Measurements from ENCODE around the gene EPX.

EPX gene

GRCh38 chr17:58165981-58166380 lies 26.5 kb upstream of the EPX start:
- Histone ChIP-seq H3K4me1 (ENCODE audit: control insufficient read depth, insufficient read depth, low read length, unreplicated experiment) (no peaks in the 10 kb centered on the region), H3K36me3 (ENCODE audit: insufficient read depth, low read length) (no peaks in the 10 kb centered on the region), H2AFZ (ENCODE audit: low read length, unreplicated experiment) (no peak overlapping the region), H3K4me3 (ENCODE audit: low read depth, low read length) (no peak overlapping the region), H3K27ac (ENCODE audit: low read depth, low read length) (no peak overlapping the region), H3K27me3 (ENCODE audit: insufficient read depth, low read length) (peaks cover 98% of the 10 kb centered on the region), H3K79me2 (ENCODE audit: control insufficient read depth, insufficient read depth, low read length, unreplicated experiment) (no peaks in the 10 kb centered on the region)

- Histone ChIP-seq H2AFZ (ENCODE audit: low read length, unreplicated experiment) (no peak within 1 kb of the TSS), H3K27me3 (ENCODE audit: insufficient read depth, low read length) (peaks cover 97% of the 10 kb centered on the region), H3K36me3 (ENCODE audit: insufficient read depth, low read length) (no peaks in the 10 kb centered on the region), H3K4me1 (ENCODE audit: control insufficient read depth, insufficient read depth, low read length, unreplicated experiment) (no peaks in the 10 kb centered on the region), H3K4me3 (ENCODE audit: low read depth, low read length) (no peak within 1 kb of the TSS), H3K27ac (ENCODE audit: low read depth, low read length) (no peak within 1 kb of the TSS), H3K79me2 (ENCODE audit: control insufficient read depth, insufficient read depth, low read length, unreplicated experiment) (no peaks in the 10 kb centered on the region)
Measured at GRCh38 chr17:58166682-58167081, 25.8 kb upstream of the EPX start, which contains the start of gene OR4D2. Gene OR4D2, plus strand, starts transcription at chr17:58166982. Its CDS starts 2,674 bp downstream, at chr17:58169656.

GRCh38 chr17:58170622-58171021 lies 21.9 kb upstream of the EPX start:
- Histone ChIP-seq H3K36me3 (ENCODE audit: insufficient read depth, low read length) (no peaks in the 10 kb centered on the region), H3K79me2 (ENCODE audit: control insufficient read depth, insufficient read depth, low read length, unreplicated experiment) (no peaks in the 10 kb centered on the region), H3K4me1 (ENCODE audit: control insufficient read depth, insufficient read depth, low read length, unreplicated experiment) (no peaks in the 10 kb centered on the region), H2AFZ (ENCODE audit: low read length, unreplicated experiment) (no peak overlapping the region), H3K4me3 (ENCODE audit: low read depth, low read length) (no peak overlapping the region), H3K27ac (ENCODE audit: low read depth, low read length) (no peak overlapping the region), H3K27me3 (ENCODE audit: insufficient read depth, low read length) (peaks cover 91% of the 10 kb centered on the region)

GRCh38 chr17:58172369-58173071 lies 20.0 kb upstream of the EPX start:
- H3K36me3 ChIP-seq (ENCODE audit: insufficient read depth, low read length), result no peaks in the 10 kb centered on the region
- H3K27me3 ChIP-seq (ENCODE audit: insufficient read depth, low read length), result peaks cover 90% of the 10 kb centered on the region
- no peak overlapping the region for H2AFZ ChIP-seq (ENCODE audit: low read length, unreplicated experiment)
- H3K27ac ChIP-seq (ENCODE audit: low read depth, low read length), result no peak overlapping the region
- H3K79me2 ChIP-seq (ENCODE audit: control insufficient read depth, insufficient read depth, low read length, unreplicated experiment), result no peaks in the 10 kb centered on the region
- no peak overlapping the region for H3K4me3 ChIP-seq (ENCODE audit: low read depth, low read length)
- H3K4me1 ChIP-seq (ENCODE audit: control insufficient read depth, insufficient read depth, low read length, unreplicated experiment), result no peaks in the 10 kb centered on the region

- peaks cover 84% of the 10 kb centered on the region for H3K27me3 ChIP-seq (ENCODE audit: insufficient read depth, low read length)
- no peak overlapping the region for H3K27ac ChIP-seq (ENCODE audit: low read depth, low read length)
- no peaks in the 10 kb centered on the region for H3K36me3 ChIP-seq (ENCODE audit: insufficient read depth, low read length)
- no peaks in the 10 kb centered on the region for H3K79me2 ChIP-seq (ENCODE audit: control insufficient read depth, insufficient read depth, low read length, unreplicated experiment)
- H3K4me1 ChIP-seq (ENCODE audit: control insufficient read depth, insufficient read depth, low read length, unreplicated experiment), result no peaks in the 10 kb centered on the region
- no peak overlapping the region for H2AFZ ChIP-seq (ENCODE audit: low read length, unreplicated experiment)
- no peak overlapping the region for H3K4me3 ChIP-seq (ENCODE audit: low read depth, low read length)
Measured at GRCh38 chr17:58174871-58175270, 17.7 kb upstream of the EPX start.

GRCh38 chr17:58176200-58176599 lies 16.3 kb upstream of the EPX start:
- no peaks in the 10 kb centered on the region for H3K36me3 ChIP-seq (ENCODE audit: insufficient read depth, low read length)
- H3K4me1 ChIP-seq (ENCODE audit: control insufficient read depth, insufficient read depth, low read length, unreplicated experiment), result no peaks in the 10 kb centered on the region

GRCh38 chr17:58181796-58182195 lies 10.7 kb upstream of the EPX start:
- Histone ChIP-seq H3K27me3 (ENCODE audit: insufficient read depth, low read length) (peaks cover 64% of the 10 kb centered on the region), H3K4me3 (ENCODE audit: low read depth, low read length) (no peak overlapping the region), H3K36me3 (ENCODE audit: insufficient read depth, low read length) (no peaks in the 10 kb centered on the region), H2AFZ (ENCODE audit: low read length, unreplicated experiment) (no peak overlapping the region), H3K79me2 (ENCODE audit: control insufficient read depth, insufficient read depth, low read length, unreplicated experiment) (no peaks in the 10 kb centered on the region), H3K4me1 (ENCODE audit: control insufficient read depth, insufficient read depth, low read length, unreplicated experiment) (no peaks in the 10 kb centered on the region), H3K27ac (ENCODE audit: low read depth, low read length) (no peak overlapping the region)

More at GRCh38 chr17:58176200-58176599, 16.3 kb upstream of the EPX start:
- Histone ChIP-seq H3K79me2 (ENCODE audit: control insufficient read depth, insufficient read depth, low read length, unreplicated experiment) (no peaks in the 10 kb centered on the region), H3K4me3 (ENCODE audit: low read depth, low read length) (no peak overlapping the region), H3K27me3 (ENCODE audit: insufficient read depth, low read length) (peaks cover 85% of the 10 kb centered on the region), H3K27ac (ENCODE audit: low read depth, low read length) (no peak overlapping the region), H2AFZ (ENCODE audit: low read length, unreplicated experiment) (no peak overlapping the region)

GRCh38 chr17:58183514-58183913 lies 9.0 kb upstream of the EPX start:
- H2AFZ ChIP-seq (ENCODE audit: low read length, unreplicated experiment), result no peak overlapping the region
- no peaks in the 10 kb centered on the region for H3K36me3 ChIP-seq (ENCODE audit: insufficient read depth, low read length)
- no peak overlapping the region for H3K4me3 ChIP-seq (ENCODE audit: low read depth, low read length)
- H3K27ac ChIP-seq (ENCODE audit: low read depth, low read length), result no peak overlapping the region
- H3K4me1 ChIP-seq (ENCODE audit: control insufficient read depth, insufficient read depth, low read length, unreplicated experiment), result no peaks in the 10 kb centered on the region
- H3K79me2 ChIP-seq (ENCODE audit: control insufficient read depth, insufficient read depth, low read length, unreplicated experiment), result no peaks in the 10 kb centered on the region
- peaks cover 69% of the 10 kb centered on the region for H3K27me3 ChIP-seq (ENCODE audit: insufficient read depth, low read length)

GRCh38 chr17:58184308-58184985 lies 8.1 kb upstream of the EPX start:
- Histone ChIP-seq H2AFZ (ENCODE audit: low read length, unreplicated experiment) (no peak overlapping the region), H3K4me1 (ENCODE audit: control insufficient read depth, insufficient read depth, low read length, unreplicated experiment) (peaks cover 4% of the 10 kb centered on the region), H3K27ac (ENCODE audit: low read depth, low read length) (no peak overlapping the region)

GRCh38 chr17:58184986-58185761 lies 7.4 kb upstream of the EPX start:
- Histone ChIP-seq H2AFZ (ENCODE audit: low read length, unreplicated experiment) (no peak overlapping the region), H3K27me3 (ENCODE audit: insufficient read depth, low read length) (peaks cover 52% of the 10 kb centered on the region), H3K4me1 (ENCODE audit: control insufficient read depth, insufficient read depth, low read length, unreplicated experiment) (peaks cover 12% of the 10 kb centered on the region), H3K79me2 (ENCODE audit: control insufficient read depth, insufficient read depth, low read length, unreplicated experiment) (no peaks in the 10 kb centered on the region), H3K36me3 (ENCODE audit: insufficient read depth, low read length) (no peaks in the 10 kb centered on the region), H3K4me3 (ENCODE audit: low read depth, low read length) (no peak overlapping the region), H3K27ac (ENCODE audit: low read depth, low read length) (no peak overlapping the region)

More at GRCh38 chr17:58184308-58184985, 8.1 kb upstream of the EPX start:
- H3K4me3 ChIP-seq (ENCODE audit: low read depth, low read length), result no peak overlapping the region
- H3K27me3 ChIP-seq (ENCODE audit: insufficient read depth, low read length), result peaks cover 60% of the 10 kb centered on the region
- H3K79me2 ChIP-seq (ENCODE audit: control insufficient read depth, insufficient read depth, low read length, unreplicated experiment), result no peaks in the 10 kb centered on the region
- no peaks in the 10 kb centered on the region for H3K36me3 ChIP-seq (ENCODE audit: insufficient read depth, low read length)
